ENCODE results near the gene COPS3.

DNA sequence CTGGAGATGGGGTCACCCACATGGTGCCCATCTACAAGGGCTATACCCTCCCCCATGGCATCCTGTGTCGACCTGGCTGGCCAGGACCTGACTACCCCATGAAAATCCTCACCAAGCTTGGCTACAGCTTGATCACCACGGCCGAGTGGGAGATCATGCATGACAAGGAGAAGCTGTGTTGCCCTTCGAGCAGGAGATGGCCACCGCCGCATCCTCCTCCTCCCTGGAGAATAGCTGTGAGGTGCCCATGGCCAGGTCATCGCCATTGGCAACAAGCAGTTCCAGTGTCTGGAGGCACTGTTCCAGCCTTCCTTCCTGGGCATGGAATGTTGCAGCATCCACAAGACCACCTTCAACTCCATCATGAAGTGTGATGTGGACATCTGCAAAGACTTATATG is 38.8 kb downstream of the COPS3 start:
- TF ChIP-seq, protein P1, sequence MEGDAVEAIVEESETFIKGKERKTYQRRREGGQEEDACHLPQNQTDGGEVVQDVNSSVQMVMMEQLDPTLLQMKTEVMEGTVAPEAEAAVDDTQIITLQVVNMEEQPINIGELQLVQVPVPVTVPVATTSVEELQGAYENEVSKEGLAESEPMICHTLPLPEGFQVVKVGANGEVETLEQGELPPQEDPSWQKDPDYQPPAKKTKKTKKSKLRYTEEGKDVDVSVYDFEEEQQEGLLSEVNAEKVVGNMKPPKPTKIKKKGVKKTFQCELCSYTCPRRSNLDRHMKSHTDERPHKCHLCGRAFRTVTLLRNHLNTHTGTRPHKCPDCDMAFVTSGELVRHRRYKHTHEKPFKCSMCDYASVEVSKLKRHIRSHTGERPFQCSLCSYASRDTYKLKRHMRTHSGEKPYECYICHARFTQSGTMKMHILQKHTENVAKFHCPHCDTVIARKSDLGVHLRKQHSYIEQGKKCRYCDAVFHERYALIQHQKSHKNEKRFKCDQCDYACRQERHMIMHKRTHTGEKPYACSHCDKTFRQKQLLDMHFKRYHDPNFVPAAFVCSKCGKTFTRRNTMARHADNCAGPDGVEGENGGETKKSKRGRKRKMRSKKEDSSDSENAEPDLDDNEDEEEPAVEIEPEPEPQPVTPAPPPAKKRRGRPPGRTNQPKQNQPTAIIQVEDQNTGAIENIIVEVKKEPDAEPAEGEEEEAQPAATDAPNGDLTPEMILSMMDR (IDR thresholded peaks at IDR 0.05) = no peak
- TF ChIP-seq POLR2A (IDR thresholded peaks at IDR 0.05) = no peak
